ENCODE data around the gene FOXP4. TPM values are rescaled to one million over a fixed set of nuclear protein-coding genes. Genes with fewer than 3 reads are reported as not detected.

The FOXP4 gene
- total RNA-seq, 1 donor, result 3.3 TPM

GRCh38 chr6:41530476-41530875 is 15.7 kb upstream of the FOXP4 start:
- no peak for DNase-seq (ENCODE audit: insufficient read length, low spot score, missing footprints)
- Histone ChIP-seq H3K36me3 (ENCODE audit: insufficient read depth, low read length) (no peaks in the 10 kb centered on the region), H3K4me2 (ENCODE audit: insufficient read depth, low read length) (no peak overlapping the region), H3K4me1 (ENCODE audit: insufficient read depth, low read length) (peaks cover 11% of the 10 kb centered on the region), H3K27ac (ENCODE audit: low read depth, low read length) (no peak overlapping the region), H4K20me1 (ENCODE audit: insufficient read depth, low read length) (no peaks in the 10 kb centered on the region), H2AFZ (ENCODE audit: low read length) (no peak overlapping the region), H3K4me3 (ENCODE audit: insufficient read depth, low read length) (no peak overlapping the region), H3K79me2 (ENCODE audit: insufficient read depth, low read length) (no peaks in the 10 kb centered on the region), H3K9me3 (ENCODE audit: low read depth, low read length) (no peaks in the 10 kb centered on the region), H3K27me3 (ENCODE audit: insufficient read depth, low read length) (peaks cover 13% of the 10 kb centered on the region)
- TF ChIP-seq CTCF (IDR thresholded peaks at IDR 0.05; ENCODE audit: extremely low read depth, low read depth, low read length), result no peak

- no peak overlapping the region for H2AFZ ChIP-seq (ENCODE audit: low read length)
- H3K27ac ChIP-seq (ENCODE audit: low read depth, low read length), result no peak overlapping the region
- no peak for TF ChIP-seq CTCF (IDR thresholded peaks at IDR 0.05; ENCODE audit: extremely low read depth, low read depth, low read length)
- H3K4me1 ChIP-seq (ENCODE audit: insufficient read depth, low read length), result peaks cover 11% of the 10 kb centered on the region
- no peaks in the 10 kb centered on the region for H4K20me1 ChIP-seq (ENCODE audit: insufficient read depth, low read length)
- H3K36me3 ChIP-seq (ENCODE audit: insufficient read depth, low read length), result no peaks in the 10 kb centered on the region
- H3K27me3 ChIP-seq (ENCODE audit: insufficient read depth, low read length), result peaks cover 13% of the 10 kb centered on the region
- no peaks in the 10 kb centered on the region for H3K79me2 ChIP-seq (ENCODE audit: insufficient read depth, low read length)
- H3K4me2 ChIP-seq (ENCODE audit: insufficient read depth, low read length), result no peak overlapping the region
- no peaks in the 10 kb centered on the region for H3K9me3 ChIP-seq (ENCODE audit: low read depth, low read length)
- no peak overlapping the region for H3K4me3 ChIP-seq (ENCODE audit: insufficient read depth, low read length)
- DNase-seq (ENCODE audit: insufficient read length, low spot score, missing footprints), result no peak
These were observed 15.2 kb upstream of the FOXP4 start for GRCh38 chr6:41531016-41531415.

GRCh38 chr6:41531591-41532582 is 14.3 kb upstream of the FOXP4 start:
- peak; percentile 93 for DNase-seq (ENCODE audit: insufficient read length, low spot score, missing footprints)
- Histone ChIP-seq H3K4me1 (ENCODE audit: insufficient read depth, low read length) (peaks cover 11% of the 10 kb centered on the region), H4K20me1 (ENCODE audit: insufficient read depth, low read length) (peaks cover 4% of the 10 kb centered on the region), H3K9me3 (ENCODE audit: low read depth, low read length) (no peaks in the 10 kb centered on the region), H3K79me2 (ENCODE audit: insufficient read depth, low read length) (no peaks in the 10 kb centered on the region), H3K27me3 (ENCODE audit: insufficient read depth, low read length) (peaks cover 13% of the 10 kb centered on the region), H3K27ac (ENCODE audit: low read depth, low read length) (no peak overlapping the region), H3K36me3 (ENCODE audit: insufficient read depth, low read length) (no peaks in the 10 kb centered on the region), H3K4me2 (ENCODE audit: insufficient read depth, low read length) (peak overlapping the region; percentile 66), H3K4me3 (ENCODE audit: insufficient read depth, low read length) (peak overlapping the region; percentile 40), H2AFZ (ENCODE audit: low read length) (peak overlapping the region; percentile 47)
- no peak for TF ChIP-seq CTCF (IDR thresholded peaks at IDR 0.05; ENCODE audit: extremely low read depth, low read depth, low read length)

DNA sequence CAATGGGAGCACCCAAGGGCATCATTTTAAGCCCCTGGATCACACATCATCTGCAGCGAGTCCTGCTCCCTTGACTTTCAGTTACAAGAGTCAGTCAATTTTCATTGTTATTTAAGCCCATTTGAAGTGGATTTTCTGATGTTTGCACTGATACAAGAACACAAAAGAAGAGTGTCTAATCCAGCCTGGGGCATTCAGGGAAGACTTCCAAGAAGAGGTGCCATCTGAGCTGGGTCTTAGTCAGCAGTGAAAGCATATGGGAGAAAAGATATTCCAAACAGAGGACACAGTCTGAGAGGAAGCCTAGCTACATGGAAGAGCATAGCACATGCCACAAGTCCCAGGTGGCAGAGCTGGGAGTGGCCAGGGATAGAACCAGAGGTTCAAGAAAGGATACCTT is 10.4 kb upstream of the FOXP4 start:
- DNase-seq (ENCODE audit: insufficient read length, low spot score, missing footprints), result no peak
- no peak overlapping the region for H3K4me3 ChIP-seq (ENCODE audit: insufficient read depth, low read length)
- no peak overlapping the region for H3K4me2 ChIP-seq (ENCODE audit: insufficient read depth, low read length)
- no peak overlapping the region for H3K27ac ChIP-seq (ENCODE audit: low read depth, low read length)
- peaks cover 11% of the 10 kb centered on the region for H3K4me1 ChIP-seq (ENCODE audit: insufficient read depth, low read length)
- peaks cover 4% of the 10 kb centered on the region for H4K20me1 ChIP-seq (ENCODE audit: insufficient read depth, low read length)
- no peaks in the 10 kb centered on the region for H3K36me3 ChIP-seq (ENCODE audit: insufficient read depth, low read length)
- no peak overlapping the region for H2AFZ ChIP-seq (ENCODE audit: low read length)
- TF ChIP-seq CTCF (IDR thresholded peaks at IDR 0.05; ENCODE audit: extremely low read depth, low read depth, low read length), result no peak
- H3K79me2 ChIP-seq (ENCODE audit: insufficient read depth, low read length), result no peaks in the 10 kb centered on the region
- no peaks in the 10 kb centered on the region for H3K9me3 ChIP-seq (ENCODE audit: low read depth, low read length)
- peaks cover under 1% of the 10 kb centered on the region for H3K27me3 ChIP-seq (ENCODE audit: insufficient read depth, low read length)
